H1 (cell line): Measurements from ENCODE around the gene CYP3A7. TPM values are rescaled to one million over a fixed set of nuclear protein-coding genes. Genes with fewer than 3 reads are reported as not detected.

Experiments
- CTCF ChIA-PET: fragments of 300-600 bp; sonication (Branson Sonifier 250); formaldehyde crosslinking; loops from one replicate; lab custom pipeline; 2021; ENCODE audit not compliant: partially characterized antibody; lab: Charles Lee
- POLR2A ChIA-PET: fragments of 300-600 bp; sonication (Branson Sonifier 250); formaldehyde crosslinking; loops from one replicate; lab custom pipeline; 2021; ENCODE audit warnings: inconsistent platforms; ENCODE audit not compliant: partially characterized antibody; lab: Charles Lee
- DNase-seq, 2 experiments: peaks; one replicate each; pipeline versions ENCODE4 v3.0.0 to v3.0.0-alpha.2; 2010 to 2022; ENCODE audit warnings: low spot score in 2 of 2, low read depth in 1 of 2, mixed read lengths in 1 of 2
- FAIRE-seq: peaks from 2 replicates; lab custom pipeline; 2011; peaks lifted over from hg19 to GRCh38; lab: Jason Lieb, UNC
- H2AFZ ChIP-seq: 2 replicates; pipeline ENCODE4 v1.8.1; 2012; ENCODE audit warnings: low read length, inconsistent platforms
- H2AK5ac ChIP-seq: 2 replicates; pipeline ENCODE4 v1.6.1; 2013; ENCODE audit warnings: low read depth, low read length
- H2BK120ac ChIP-seq: replicated peaks from 2 replicates; pipeline ENCODE3; 2013; ENCODE audit warnings: low read depth, low read length, inconsistent platforms
- H2BK12ac ChIP-seq: 2 replicates; pipeline ENCODE4 v1.6.1; 2013; ENCODE audit warnings: low read depth, low read length
- H2BK15ac ChIP-seq: 2 replicates; pipeline ENCODE4 v1.6.1; 2013; ENCODE audit warnings: low read length
- H2BK20ac ChIP-seq: 2 replicates; pipeline ENCODE4 v1.6.1; 2013; ENCODE audit warnings: low read length
- H2BK5ac ChIP-seq: 2 replicates; pipeline ENCODE4 v1.6.1; 2013; ENCODE audit warnings: low read depth, low read length
- H3K14ac ChIP-seq: 2 replicates; pipeline ENCODE4 v1.6.1; 2013; ENCODE audit warnings: inconsistent platforms; ENCODE audit not compliant: insufficient read length
- H3K18ac ChIP-seq: 2 replicates; pipeline ENCODE4 v1.6.1; 2013; ENCODE audit warnings: low read length; ENCODE audit errors: extremely low read depth
- H3K23ac ChIP-seq: 2 replicates; pipeline ENCODE4 v1.6.1; 2013; ENCODE audit warnings: inconsistent platforms; ENCODE audit not compliant: insufficient read length
- H3K23me2 ChIP-seq: 2 replicates; pipeline ENCODE4 v1.6.1; 2013; ENCODE audit warnings: low read depth, low read length
- H3K27ac ChIP-seq: 2 replicates; pipeline ENCODE4 v1.6.1; 2011; ENCODE audit warnings: low read depth, low read length, inconsistent platforms
- H3K27me3 ChIP-seq, 4 experiments: replicated peaks in 1 of 4; 1 replicate in 1 of 4; 2 replicates in 3 of 4; pipeline versions ENCODE4 v1.6.1 to v1.8.1; 2011 to 2013; ENCODE audit warnings: low read length in 3 of 4, mild to moderate bottlenecking in 3 of 4, inconsistent platforms in 2 of 4, mixed read lengths in 2 of 4, moderate library complexity in 1 of 4; ENCODE audit not compliant: control insufficient read depth in 3 of 4, insufficient read depth in 3 of 4; ENCODE audit errors: extremely low read depth in 1 of 4
- H3K36me3 ChIP-seq, 4 experiments: 2 replicates each; pipeline versions ENCODE4 v1.6.1 to v1.8.1; 2011 to 2013; ENCODE audit warnings: mild to moderate bottlenecking in 4 of 4, low read length in 3 of 4, moderate library complexity in 2 of 4, control low read depth in 1 of 4, inconsistent platforms in 1 of 4; ENCODE audit not compliant: insufficient read depth in 4 of 4, control insufficient read depth in 2 of 4
- H3K4ac ChIP-seq: replicated peaks from 2 replicates; pipeline ENCODE3; 2013; ENCODE audit warnings: low read length, low read depth, mixed read lengths, inconsistent platforms; ENCODE audit not compliant: insufficient read length
- H3K4me1 ChIP-seq, 4 experiments: replicated peaks in 1 of 4; 1 replicate in 1 of 4; 2 replicates in 3 of 4; pipeline versions ENCODE4 v1.6.1 to v1.8.1; 2011 to 2013; ENCODE audit warnings: low read length in 3 of 4, inconsistent platforms in 2 of 4, mixed read lengths in 1 of 4; ENCODE audit not compliant: insufficient read depth in 4 of 4, control insufficient read depth in 3 of 4
- H3K4me2 ChIP-seq, 2 experiments: 2 replicates each; pipeline versions ENCODE4 v1.6.1 to v1.8.1; 2011 to 2013; ENCODE audit warnings: low read depth in 2 of 2, low read length in 2 of 2, control low read depth in 1 of 2, inconsistent platforms in 1 of 2, mild to moderate bottlenecking in 1 of 2; ENCODE audit not compliant: insufficient read depth in 1 of 2
- H3K4me3 ChIP-seq, 4 experiments: fragments of 200-600, 300-600 bp in 1 of 4; sonication (generic), shearing (Covaris generic), sonication (Bioruptor Twin) in 1 of 4; 2 replicates each; pipeline versions ENCODE4 v1.5.1 to v1.8.1; 2011 to 2016; ENCODE audit warnings: low read length in 4 of 4, low read depth in 3 of 4, control low read depth in 2 of 4, inconsistent platforms in 2 of 4, mild to moderate bottlenecking in 2 of 4, mixed read lengths in 1 of 4, moderate library complexity in 1 of 4; ENCODE audit not compliant: insufficient read depth in 2 of 4; ENCODE audit errors: extremely low read depth in 1 of 4
- H3K56ac ChIP-seq: replicated peaks from 2 replicates; pipeline ENCODE3; 2013; ENCODE audit warnings: low read depth, mild to moderate bottlenecking, mixed read lengths, low read length, inconsistent platforms; ENCODE audit not compliant: insufficient read length
- H3K79me1 ChIP-seq: 2 replicates; pipeline ENCODE4 v1.6.1; 2013; ENCODE audit warnings: low read depth, low read length, control low read depth
- H3K79me2 ChIP-seq, 2 experiments: 2 replicates each; pipeline versions ENCODE4 v1.6.1 to v1.8.1; 2012 to 2013; ENCODE audit warnings: low read length in 2 of 2, mild to moderate bottlenecking in 2 of 2, inconsistent platforms in 1 of 2; ENCODE audit not compliant: insufficient read depth in 2 of 2, control insufficient read depth in 1 of 2
- H3K9ac ChIP-seq, 4 experiments: replicated peaks in 1 of 4; 1 replicate in 1 of 4; 2 replicates in 3 of 4; pipeline versions ENCODE4 v1.6.1 to v1.8.1; 2011 to 2013; ENCODE audit warnings: low read depth in 3 of 4, low read length in 3 of 4, control low read depth in 2 of 4, mild to moderate bottlenecking in 2 of 4, moderate library complexity in 2 of 4, inconsistent platforms in 1 of 4; ENCODE audit errors: extremely low read depth in 1 of 4
- H3K9me3 ChIP-seq, 2 experiments: 2 replicates each; pipeline versions ENCODE4 v1.6.1 to v1.8.1; 2012 to 2013; ENCODE audit warnings: mild to moderate bottlenecking in 2 of 2, moderate library complexity in 2 of 2, control low read depth in 1 of 2, inconsistent platforms in 1 of 2, low read depth in 1 of 2, low read length in 1 of 2, mixed read lengths in 1 of 2; ENCODE audit not compliant: insufficient read depth in 2 of 2
- H4K20me1 ChIP-seq, 2 experiments: replicated peaks in 1 of 2; 2 replicates each; pipeline versions ENCODE3 to v1.8.1; 2011 to 2013; ENCODE audit warnings: inconsistent platforms in 2 of 2, low read length in 2 of 2, mild to moderate bottlenecking in 1 of 2; ENCODE audit not compliant: insufficient read depth in 2 of 2, control insufficient read depth in 1 of 2
- H4K5ac ChIP-seq: 2 replicates; pipeline ENCODE4 v1.6.1; 2013; ENCODE audit warnings: low read length, low read depth, mixed read lengths, inconsistent platforms; ENCODE audit not compliant: insufficient read length
- H4K8ac ChIP-seq: 2 replicates; pipeline ENCODE4 v1.8.0; 2013; ENCODE audit warnings: mild to moderate bottlenecking, moderate library complexity, low read length, inconsistent platforms; ENCODE audit not compliant: insufficient read depth; ENCODE audit errors: extremely low read depth
- H4K91ac ChIP-seq: replicated peaks from 2 replicates; pipeline ENCODE3; 2013; ENCODE audit warnings: low read length, mixed read lengths, inconsistent platforms; ENCODE audit not compliant: insufficient read length
- BCL11A ChIP-seq, 2 experiments: IDR thresholded peaks; one replicate each; pipeline ENCODE4 v1.6.1; 2011; ENCODE audit warnings: low read depth in 2 of 2, low read length in 2 of 2, mild to moderate bottlenecking in 2 of 2
- BRCA1 ChIP-seq: IDR thresholded peaks from 2 replicates; pipeline ENCODE4 v1.6.1; 2012; ENCODE audit warnings: low read depth, low read length, improper control_type of control experiment
- CHD1 ChIP-seq: IDR thresholded peaks from 2 replicates; pipeline ENCODE4 v1.6.1; 2012; ENCODE audit warnings: low read depth, low read length, improper control_type of control experiment
- CTBP2 ChIP-seq: IDR thresholded peaks from 2 replicates; pipeline ENCODE4 v1.7.0; 2011; ENCODE audit warnings: borderline replicate concordance, mild to moderate bottlenecking, moderate library complexity, mixed read lengths, low read length; ENCODE audit not compliant: insufficient read depth, insufficient read length
- EZH2 ChIP-seq: fragments of 200-600 bp; sonication (generic); IDR thresholded peaks from 2 replicates; pipeline ENCODE4 v1.7.1; 2012; ENCODE audit warnings: low read depth, mild to moderate bottlenecking, moderate library complexity, low read length, inconsistent platforms; ENCODE audit not compliant: severe bottlenecking
- GABPA ChIP-seq: IDR thresholded peaks from 2 replicates; pipeline ENCODE4 v1.6.1; 2011; ENCODE audit warnings: mild to moderate bottlenecking, low read length, moderate library complexity, borderline replicate concordance; ENCODE audit not compliant: insufficient read depth
- KDM5A ChIP-seq: fragments of 200-600 bp; IDR thresholded peaks from 2 replicates; pipeline ENCODE4 v1.7.1; 2012; ENCODE audit warnings: mild to moderate bottlenecking, low read length, inconsistent platforms, mixed read lengths
- POLR2A ChIP-seq, 2 experiments: IDR thresholded peaks; 1 replicate in 1 of 2; 2 replicates in 1 of 2; pipeline ENCODE4 v1.6.1; 2011; ENCODE audit warnings: low read depth in 2 of 2, low read length in 2 of 2, mild to moderate bottlenecking in 2 of 2; ENCODE audit errors: control extremely low read depth in 1 of 2
- RFX5 ChIP-seq: IDR thresholded peaks from 2 replicates; pipeline ENCODE4 v1.6.1; 2011; ENCODE audit warnings: low read depth, low read length, improper control_type of control experiment, borderline replicate concordance
- SAP30 ChIP-seq: fragments of 300-600 bp; sonication (generic); IDR thresholded peaks from 2 replicates; pipeline ENCODE4 v1.7.1; 2012; ENCODE audit warnings: low read length, moderate library complexity, mild to moderate bottlenecking, inconsistent platforms; ENCODE audit not compliant: insufficient read depth, insufficient replicate concordance
- SIX5 ChIP-seq: IDR thresholded peaks from 2 replicates; pipeline ENCODE4 v1.6.1; 2011; ENCODE audit warnings: mild to moderate bottlenecking, low read depth, low read length
- ZNF274 ChIP-seq: IDR thresholded peaks from 2 replicates; pipeline ENCODE4 v1.7.0; 2012; ENCODE audit warnings: low read length, borderline replicate concordance; ENCODE audit errors: extremely low read depth
- polyA plus RNA-seq, 7 experiments: library from polyadenylated mRNA; depleted of rRNA in 3 of 7; stranded (reverse) in 5 of 7; unstranded in 2 of 7; fragments of >200 nt in 5 of 7; fragments of 200-250 nt in 2 of 7; gene quantifications; 1 replicate in 5 of 7; 2 replicates in 1 of 7; 4 replicates in 1 of 7; pipeline versions ENCODE4 v1.2.1 to v1.2.3, GENCODE V29; 2011 to 2013; ENCODE audit warnings: missing spikeins in 2 of 7, mixed read lengths in 2 of 7
- total RNA-seq: library from RNA; stranded (reverse); fragmentation: NEBNext Ultra II Directional; extraction: Animal tissue kit (Norgen Biotek cat#: 25700); gene quantifications from 2 replicates; pipeline ENCODE4 v1.2.1, GENCODE V29; 2021

The CYP3A7 gene
- total and polyA plus RNA-seq, 2 of the 8 experiments (the other 6 are each of a cell fraction or from before 2014, with no cell fraction given): not detected

DNA sequence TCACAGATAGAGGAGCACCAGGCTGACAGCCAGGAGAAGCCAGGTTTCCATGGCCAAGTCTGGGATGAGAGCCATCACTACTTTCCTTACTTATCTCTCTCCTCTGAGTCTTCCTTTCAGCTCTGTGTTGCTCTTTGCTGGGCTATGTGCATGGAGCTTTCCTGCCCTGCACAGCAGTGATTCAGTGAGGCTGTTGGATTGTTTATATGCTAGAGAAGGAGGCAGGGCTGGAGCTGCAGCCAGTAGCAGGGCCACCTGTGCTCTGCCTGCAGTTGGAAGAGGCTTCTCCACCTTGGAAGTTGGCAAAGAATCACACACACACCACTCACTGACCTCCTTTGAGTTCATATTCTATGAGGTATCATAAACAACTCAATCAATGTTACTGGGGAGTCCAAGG, 49.0 kb upstream of the CYP3A7 start, which contains the start of gene CYP3A4:
TSS of gene CYP3A4 (minus strand) at position 178 of the 400 bp plus-strand sequence. CDS start at position 75, 103 bp downstream.
- Histone ChIP-seq H3K23me2 (no peaks in the 10 kb centered on the region), H3K4me3 (no peak within 1 kb of the TSS), H3K56ac (no peak within 1 kb of the TSS), H2BK20ac (no peak within 1 kb of the TSS), H3K27me3 (no peaks in the 10 kb centered on the region), H3K4me1 (peaks cover 0 to 2% (median 0%) of the 10 kb centered on the region in 4 experiments; a peak in 2 of 7 replicates), H4K20me1 (no peaks in the 10 kb centered on the region), H2BK120ac (no peak within 1 kb of the TSS), H4K8ac (no peak within 1 kb of the TSS)
- POLR2A ChIA-PET: no interaction called here
- TF ChIP-seq GABPA (no peak), CTBP2 (no peak), CHD1 (no peak), SIX5 (no peak), EZH2 (no peak), POLR2A (IDR thresholded peaks at IDR 0.05; ENCODE audit: control extremely low read depth in 1 of 2, low read depth in 2 of 2, low read length in 2 of 2) (no peak), BCL11A (IDR thresholded peaks at IDR 0.05; ENCODE audit: low read depth in 2 of 2, low read length in 2 of 2) (no peak), ZNF274 (no peak), SAP30 (no peak), BRCA1 (no peak), RFX5 (no peak), KDM5A (no peak)
- TF ChIP-seq, all 59 proteins: peak for 0
- Histone ChIP-seq H3K79me1 (no peaks in the 10 kb centered on the region), H3K23ac (no peak within 1 kb of the TSS), H3K4ac (no peak within 1 kb of the TSS), H2BK12ac (no peak within 1 kb of the TSS), H3K27ac (no peak within 1 kb of the TSS), H2AK5ac (no peak within 1 kb of the TSS), H2BK15ac (no peak within 1 kb of the TSS), H4K91ac (no peak within 1 kb of the TSS), H3K14ac (no peak within 1 kb of the TSS), H3K4me2 (no peak within 1 kb of the TSS), H3K9ac (no peak within 1 kb of the TSS), H2BK5ac (no peak within 1 kb of the TSS), H3K79me2 (no peaks in the 10 kb centered on the region), H2AFZ (no peak within 1 kb of the TSS), H3K9me3 (no peaks in the 10 kb centered on the region), H3K36me3 (no peaks in the 10 kb centered on the region), H3K18ac (no peak within 1 kb of the TSS), H4K5ac (no peak within 1 kb of the TSS)
- DNase-seq: no peak
- no peak for FAIRE-seq
- CTCF ChIA-PET: no interaction called here
